ENCODE results near the gene GIMD1.

GIMD1 gene

GRCh38 chr4:106312377-106312776, 56.2 kb downstream of the GIMD1 start:
- Histone ChIP-seq H3K27ac (ENCODE audit: low read depth, low read length) (no peak overlapping the region), H3K9ac (ENCODE audit: low read length) (no peak overlapping the region), H3K56ac (ENCODE audit: low read length) (no peak overlapping the region), H4K8ac (ENCODE audit: low read depth, low read length) (no peak overlapping the region), H3K79me1 (ENCODE audit: low read length) (peaks cover 8% of the 10 kb centered on the region), H3K18ac (ENCODE audit: low read length) (no peak overlapping the region), H2BK5ac (ENCODE audit: low read length) (no peak overlapping the region), H2AK5ac (ENCODE audit: low read length) (no peak overlapping the region), H3K4me2 (ENCODE audit: low read length) (no peak overlapping the region), H3K79me2 (ENCODE audit: control insufficient read depth, insufficient read depth, low read length) (peaks cover 15% of the 10 kb centered on the region), H3K4ac (ENCODE audit: low read depth, low read length) (no peak overlapping the region), H3K27me3 (ENCODE audit: insufficient read depth, low read length, poor library complexity) (no peaks in the 10 kb centered on the region), H3K4me3 (ENCODE audit: low read length) (no peak overlapping the region), H3K23ac (ENCODE audit: low read length) (no peak overlapping the region), H3K36me3 (ENCODE audit: control insufficient read depth, insufficient read depth, low read length) (no peaks in the 10 kb centered on the region), H3K4me1 (ENCODE audit: control insufficient read depth, low read depth, low read length) (peaks cover 2% of the 10 kb centered on the region), H2BK15ac (replicated peaks; ENCODE audit: low read depth) (no peak overlapping the region), H2BK120ac (ENCODE audit: low read depth, low read length) (no peak overlapping the region), H4K5ac (ENCODE audit: low read length) (no peak overlapping the region)
- DNase-seq = no peak
- no CpG with 5 or more reads among the region's 1 CpG for WGBS (ENCODE audit: extremely low coverage, insufficient coverage, low lambda C conversion rate)

All from mesendoderm (in vitro differentiated cells).